NCI-H526 treated with DMSO at 0.1 percent for 48 hours (cell line): ENCODE data around the gene CHMP1B.

Experiments
- DNase-seq: peaks from one replicate; lab custom pipeline; 2025; lab: John Stamatoyannopoulos, UW

The CHMP1B gene, protein sequence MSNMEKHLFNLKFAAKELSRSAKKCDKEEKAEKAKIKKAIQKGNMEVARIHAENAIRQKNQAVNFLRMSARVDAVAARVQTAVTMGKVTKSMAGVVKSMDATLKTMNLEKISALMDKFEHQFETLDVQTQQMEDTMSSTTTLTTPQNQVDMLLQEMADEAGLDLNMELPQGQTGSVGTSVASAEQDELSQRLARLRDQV

DNA sequence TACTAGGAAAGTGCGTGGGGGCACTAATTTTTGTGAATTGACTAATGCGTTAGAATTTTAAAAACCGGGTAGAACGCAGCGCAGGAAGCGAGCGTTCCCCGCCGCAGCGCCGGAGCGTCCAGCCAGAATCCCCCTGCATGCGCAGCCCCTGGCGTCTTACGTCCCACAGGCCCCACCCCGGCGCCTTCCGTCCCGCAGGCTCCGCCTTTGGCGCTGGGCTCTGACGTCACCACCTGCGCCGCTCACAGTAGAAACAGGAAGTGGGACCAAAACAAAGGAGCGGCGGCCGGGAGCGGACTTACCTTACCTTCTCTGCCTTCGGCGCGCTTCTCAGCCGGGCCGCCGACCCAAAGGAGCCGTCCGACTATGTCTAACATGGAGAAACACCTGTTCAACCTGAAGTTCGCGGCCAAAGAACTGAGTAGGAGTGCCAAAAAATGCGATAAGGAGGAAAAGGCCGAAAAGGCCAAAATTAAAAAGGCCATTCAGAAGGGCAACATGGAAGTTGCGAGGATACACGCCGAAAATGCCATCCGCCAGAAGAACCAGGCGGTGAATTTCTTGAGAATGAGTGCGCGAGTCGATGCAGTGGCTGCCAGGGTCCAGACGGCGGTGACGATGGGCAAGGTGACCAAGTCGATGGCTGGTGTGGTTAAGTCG lies at the start of gene CHMP1B:
CHMP1B (plus strand) TSS at position 268 of the 660 bp plus-strand sequence; CDS start at position 367, 99 bp downstream.
- peak; percentile 72 for DNase-seq

DNA sequence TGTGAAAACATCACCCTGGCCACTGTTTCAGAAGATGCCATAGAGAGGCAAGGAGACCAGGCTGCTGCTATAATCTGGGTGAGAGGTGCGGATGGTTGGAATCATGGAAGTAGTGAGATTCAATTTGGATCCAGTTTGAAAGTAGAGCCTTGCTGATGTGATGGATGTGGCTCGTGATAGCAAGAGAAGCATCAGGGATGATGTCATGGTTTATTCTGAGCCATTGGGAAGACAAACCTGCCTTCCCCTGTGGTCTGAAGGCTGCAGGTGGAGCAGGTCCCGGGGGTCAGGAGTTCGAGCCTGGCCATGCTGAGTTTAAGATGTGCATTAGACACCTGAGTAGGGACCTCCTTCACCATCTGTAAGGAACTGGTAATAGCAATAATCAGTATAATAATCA lies 49.6 kb upstream of the CHMP1B start:
- DNase-seq = no peak

DNA sequence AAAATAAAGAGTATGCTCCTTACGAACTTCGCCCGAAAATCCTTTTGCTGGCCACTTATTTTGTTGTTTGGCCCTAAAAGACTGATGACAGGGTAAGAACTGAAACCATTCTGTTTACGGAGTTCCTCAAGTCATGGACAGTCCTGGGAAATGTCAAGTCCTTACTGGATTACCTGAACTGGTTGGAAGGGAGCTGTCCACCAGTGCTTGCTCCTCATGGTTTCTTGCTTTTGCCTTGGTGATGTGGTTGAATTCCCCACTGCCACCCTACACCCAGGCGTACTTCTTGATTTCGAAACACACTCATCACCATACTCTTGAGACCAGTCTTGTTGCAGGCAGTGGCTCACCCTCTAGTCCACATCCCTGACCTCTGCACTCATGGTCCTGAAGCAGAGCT lies 49.1 kb upstream of the CHMP1B start:
- DNase-seq = no peak

DNA sequence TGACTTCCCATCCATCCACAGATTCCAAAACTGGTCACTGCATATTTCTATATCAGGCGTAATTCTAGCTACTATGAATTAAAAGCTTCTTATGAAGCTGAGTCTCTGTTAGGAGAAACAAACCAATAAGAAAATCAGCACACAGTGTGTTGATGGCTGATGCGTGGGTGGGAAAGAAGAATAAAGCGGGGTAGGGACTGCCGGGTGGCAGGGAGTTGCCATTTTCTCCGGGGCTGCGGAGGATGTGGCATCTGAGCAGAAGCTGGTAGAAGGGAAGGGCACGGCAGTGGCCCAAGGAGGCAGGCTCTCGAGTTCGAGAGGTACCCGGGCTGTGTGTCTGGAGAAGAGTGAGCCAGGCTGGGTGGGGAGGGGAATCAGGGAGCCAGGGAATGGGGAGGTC lies 48.6 kb upstream of the CHMP1B start:
- DNase-seq = no peak

DNA sequence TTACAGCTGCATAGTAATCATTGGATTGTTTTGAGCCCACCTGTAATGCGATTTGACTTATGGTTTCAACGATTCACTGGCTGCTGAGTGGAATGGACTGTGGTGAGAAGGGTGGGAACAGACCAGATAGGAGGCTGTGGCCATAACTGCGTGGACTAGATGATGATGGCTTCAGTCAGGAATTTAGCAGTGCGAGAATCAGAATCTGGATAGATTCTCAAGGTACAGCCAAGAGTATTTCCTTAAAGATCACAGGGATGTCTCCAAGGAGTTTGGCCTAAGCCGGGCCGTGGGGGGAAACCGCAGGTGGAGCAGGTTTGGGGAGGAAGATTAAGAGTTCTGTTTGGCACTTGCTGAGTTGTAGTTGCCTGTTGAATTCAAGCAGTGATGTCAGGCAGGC lies 44.0 kb upstream of the CHMP1B start:
- DNase-seq = no peak

DNA sequence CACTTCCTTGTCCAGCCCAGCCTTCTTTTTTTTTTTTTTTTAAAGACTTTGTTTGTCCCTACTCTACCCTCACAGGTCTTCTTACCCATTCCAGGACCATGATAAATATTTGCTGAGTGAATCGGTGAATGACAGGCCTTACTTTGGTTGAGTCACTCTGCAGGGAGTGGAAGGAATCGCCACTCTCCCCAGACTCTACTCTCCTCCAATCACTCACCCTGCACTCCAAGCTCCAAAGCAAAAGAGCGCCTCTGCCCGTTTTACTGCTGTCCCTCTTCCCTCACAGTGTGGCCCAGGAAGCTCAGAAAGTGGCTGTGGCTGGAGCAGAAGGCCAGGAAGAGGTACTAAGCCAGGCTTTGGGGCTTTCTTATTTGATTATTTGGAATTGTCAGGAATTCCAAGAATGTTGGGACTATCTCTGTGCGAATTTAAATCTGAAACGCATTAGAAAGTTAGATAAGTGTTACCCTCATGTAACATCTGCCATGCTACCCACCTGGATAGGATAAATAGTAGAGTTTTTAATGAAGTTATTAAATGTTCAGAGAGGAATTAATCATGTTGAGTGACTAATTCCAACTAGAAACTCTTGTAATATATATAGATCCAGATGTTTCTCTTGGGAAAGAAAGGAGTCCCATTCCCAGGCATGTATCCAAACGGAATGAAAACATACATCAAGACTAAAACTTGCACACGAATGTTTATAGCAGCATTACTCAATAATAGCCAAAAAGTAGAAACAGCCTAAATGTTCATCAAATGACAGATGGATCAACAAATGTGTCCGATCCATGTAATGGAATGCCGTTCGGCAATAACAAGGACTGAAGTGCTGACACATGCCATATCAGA lies 43.0 kb upstream of the CHMP1B start:
- DNase-seq = no peak

DNA sequence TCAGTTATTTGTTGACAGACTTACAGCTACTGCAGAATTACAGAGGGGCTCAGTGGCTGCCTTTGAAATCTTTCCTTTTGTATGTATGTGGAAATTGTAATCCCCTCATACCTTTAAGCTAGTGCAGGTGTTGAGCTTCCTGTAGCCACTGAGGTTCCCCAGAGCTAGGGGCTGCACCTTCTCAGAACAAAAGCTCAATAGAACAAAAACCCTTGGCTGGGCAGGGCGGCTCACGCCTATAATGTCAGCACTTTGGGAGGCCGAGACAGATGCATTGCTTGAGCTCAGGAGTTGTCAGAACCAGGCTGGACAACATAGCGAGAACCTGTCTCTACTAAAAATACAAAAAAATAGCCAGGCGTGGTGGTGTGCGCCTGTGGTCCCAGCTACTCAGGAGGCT lies 41.3 kb upstream of the CHMP1B start:
- DNase-seq = no peak

DNA sequence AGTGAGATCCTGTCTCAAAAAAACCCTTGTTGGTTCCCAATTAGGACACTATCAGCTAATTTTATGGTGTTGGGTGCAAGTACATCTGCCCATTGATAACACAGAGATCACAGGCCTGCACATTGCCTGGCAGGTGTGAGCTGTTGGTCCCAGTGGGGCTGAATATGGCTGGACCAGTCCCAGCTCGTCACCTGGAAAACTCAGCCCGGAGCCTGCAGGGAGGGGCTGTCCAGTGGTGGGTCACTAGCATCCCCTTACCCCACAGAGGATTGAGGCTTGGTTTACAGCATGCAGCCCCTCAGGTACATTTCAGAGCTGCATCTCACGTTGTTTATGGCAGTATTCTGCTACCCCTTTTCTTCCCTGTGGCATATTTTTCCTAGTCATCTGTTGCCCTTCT lies 40.8 kb upstream of the CHMP1B start:
- no peak for DNase-seq

DNA sequence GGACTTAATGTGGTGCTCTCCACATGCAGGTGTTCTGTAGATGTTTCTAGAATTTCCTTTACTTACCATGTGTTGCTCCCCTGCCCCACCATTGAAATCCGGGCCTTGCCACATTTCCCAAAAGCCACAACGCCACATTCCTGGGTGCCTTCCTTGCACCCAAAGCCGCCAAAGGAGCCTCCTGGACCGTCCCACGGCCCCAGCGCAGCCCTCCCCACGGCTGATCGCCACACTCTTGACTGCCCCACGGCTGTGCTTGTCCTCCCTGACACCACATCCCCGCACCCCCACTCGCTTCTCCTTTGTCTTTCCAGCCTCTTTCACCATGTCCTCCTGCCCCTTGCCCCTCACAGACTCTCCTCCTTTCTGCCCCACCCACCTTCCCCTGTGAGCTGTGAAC lies 40.2 kb upstream of the CHMP1B start:
- DNase-seq = no peak

DNA sequence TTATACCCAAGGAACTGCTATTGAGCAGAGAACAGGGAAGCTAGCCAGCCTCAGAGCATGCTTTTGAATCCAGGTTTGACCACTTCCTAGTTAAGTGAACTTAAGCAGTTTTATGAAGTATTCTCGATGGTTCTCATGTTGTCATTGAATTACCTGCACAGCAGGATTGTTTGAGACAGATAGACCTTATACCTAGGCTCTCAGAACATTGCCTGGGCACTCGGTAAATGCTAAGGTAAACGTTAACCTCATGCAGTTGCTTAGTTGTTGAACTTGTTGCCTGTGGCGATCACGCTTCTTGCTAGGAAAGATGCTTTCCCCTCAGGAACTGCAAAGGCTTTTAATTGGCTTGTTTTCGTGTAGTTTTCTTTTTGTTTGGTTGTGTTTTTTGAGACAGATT lies 34.0 kb upstream of the CHMP1B start:
- no peak for DNase-seq

DNA sequence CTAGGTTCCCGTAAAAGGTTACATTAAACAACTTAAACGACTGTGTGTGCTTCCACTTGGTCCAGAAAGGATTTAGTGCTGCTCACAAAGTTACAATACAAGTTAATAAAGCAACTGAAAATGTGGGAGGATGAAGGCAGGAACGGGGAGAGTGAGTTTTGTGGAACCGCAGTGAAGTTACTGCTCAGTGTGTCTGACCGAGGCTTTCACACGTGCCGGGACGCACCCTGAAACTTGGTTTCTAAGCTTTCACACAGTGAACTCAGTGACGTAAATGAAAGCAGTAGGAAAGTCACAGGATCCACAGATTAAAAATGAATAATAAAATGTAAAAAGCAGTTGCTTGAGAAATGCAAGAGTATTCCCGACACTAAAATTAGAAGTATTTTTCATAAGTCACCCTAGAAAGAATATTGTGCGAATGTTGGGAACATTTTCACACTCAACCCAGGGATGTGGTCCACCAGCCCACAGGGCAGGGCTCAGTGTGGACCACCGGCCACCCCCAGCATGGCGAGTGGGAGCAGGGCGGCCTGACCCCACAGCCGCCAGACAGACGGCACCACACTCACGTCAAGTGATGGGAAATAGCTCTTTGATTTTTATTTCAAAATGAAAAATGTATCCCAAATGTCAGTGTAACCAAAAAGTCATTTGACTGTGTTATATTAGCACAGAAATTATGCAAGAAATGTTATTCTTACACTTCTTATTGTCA lies 32.6 kb upstream of the CHMP1B start:
- DNase-seq = no peak

DNA sequence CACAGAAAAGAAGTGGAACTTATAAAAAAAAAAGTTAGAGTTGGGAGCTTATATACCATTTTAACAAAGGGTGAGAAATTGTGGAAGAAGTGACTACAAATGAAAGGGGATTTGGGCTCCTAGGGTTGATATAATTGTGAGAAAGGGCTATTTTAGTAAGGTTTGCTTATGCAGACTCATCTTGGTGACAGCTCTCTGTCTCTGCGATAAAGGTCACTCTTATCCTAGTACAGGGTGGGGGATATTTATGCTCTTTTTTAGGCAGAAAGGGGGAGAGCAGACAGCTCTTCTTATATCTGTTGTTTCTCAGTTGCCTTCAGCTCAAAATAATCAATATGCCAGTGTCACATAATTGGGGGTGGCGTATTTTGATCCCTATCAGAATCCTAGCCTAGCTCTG lies 31.3 kb upstream of the CHMP1B start:
- no peak for DNase-seq

DNA sequence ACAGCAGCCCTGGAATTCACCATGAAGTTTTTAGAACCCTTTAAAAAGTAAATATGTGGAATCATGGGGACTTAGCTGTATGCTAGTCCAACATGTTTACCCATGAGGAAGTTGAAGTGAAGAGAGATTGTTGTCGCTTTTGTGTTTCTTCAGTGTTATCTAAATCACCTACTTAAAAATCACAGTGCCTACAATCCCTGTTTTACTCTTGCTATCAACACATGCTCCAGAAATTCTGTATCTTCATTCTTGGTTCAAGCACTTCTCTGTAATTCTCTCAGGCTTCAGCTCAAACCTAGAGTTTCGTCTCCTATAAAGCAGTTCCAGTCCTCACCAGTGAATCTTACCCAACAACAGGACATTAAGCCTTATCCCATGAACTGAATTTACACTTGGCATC lies 30.5 kb upstream of the CHMP1B start:
- no peak for DNase-seq

DNA sequence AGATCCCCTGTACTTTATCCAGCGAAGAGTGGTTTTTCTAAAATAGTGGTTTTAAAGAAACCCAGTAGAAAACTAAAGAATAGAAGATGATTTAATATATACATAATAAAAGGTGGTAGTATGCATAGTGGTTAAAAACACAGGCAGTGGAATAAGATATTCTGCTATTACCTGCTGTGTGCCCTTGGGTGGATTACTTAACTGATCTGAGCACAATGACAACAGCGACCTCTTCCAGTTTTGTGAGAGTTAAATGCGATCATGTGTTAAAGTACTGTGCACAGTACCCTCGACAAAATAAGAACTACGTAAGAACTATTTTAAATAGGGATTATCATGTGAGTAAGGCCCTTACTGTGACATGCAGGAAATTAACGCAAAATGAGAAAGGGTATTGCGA lies 30.0 kb upstream of the CHMP1B start:
- no peak for DNase-seq

DNA sequence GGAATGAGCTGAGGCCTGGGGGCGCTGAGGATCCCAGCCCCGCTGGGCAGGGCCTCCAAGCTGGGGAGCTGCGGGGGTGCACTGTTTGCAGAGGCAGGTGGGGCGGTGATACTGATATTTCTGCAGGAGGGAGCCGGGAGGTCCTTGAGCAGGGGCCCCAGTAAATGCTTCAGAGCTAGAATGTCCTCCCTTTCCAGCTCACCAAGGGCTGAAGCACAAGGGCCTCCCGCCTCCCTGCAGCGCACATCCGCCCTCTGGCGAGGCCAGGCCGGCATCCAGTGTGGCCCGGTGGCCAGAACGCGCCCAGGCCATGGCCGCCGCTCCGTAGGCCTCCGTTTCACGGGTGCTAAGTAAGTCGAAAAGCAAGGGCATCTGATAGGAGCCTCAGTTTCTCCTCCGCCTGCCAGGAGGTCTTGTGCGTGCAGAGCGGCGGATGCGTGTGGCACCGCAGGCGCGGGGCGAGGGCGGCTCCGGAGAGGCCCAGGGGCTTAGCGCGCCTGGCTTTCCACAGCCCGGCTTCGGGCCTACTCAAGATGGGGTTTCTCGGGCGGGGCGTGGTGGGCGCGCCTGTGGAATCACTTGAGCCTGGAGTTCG lies 29.5 kb upstream of the CHMP1B start:
- no peak for DNase-seq

DNA sequence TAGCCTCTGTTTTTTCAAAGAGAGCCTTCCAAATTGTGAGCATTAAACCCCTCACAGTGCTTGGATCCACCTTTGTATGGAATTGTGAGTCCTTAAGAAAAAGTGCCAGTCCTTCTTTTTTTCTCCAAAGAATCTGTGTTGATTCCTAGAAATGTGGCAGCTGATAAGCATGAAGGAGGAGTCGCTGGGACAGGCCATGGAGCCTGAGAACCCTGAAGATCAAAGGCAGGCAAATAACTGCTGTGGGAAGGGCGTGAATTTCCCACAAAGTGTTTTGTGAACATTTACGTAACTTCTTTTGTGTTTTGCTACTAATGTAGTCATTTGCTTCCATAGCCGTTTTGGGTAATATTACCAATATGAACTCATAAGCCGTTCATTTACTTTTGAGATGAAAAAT lies 27.7 kb upstream of the CHMP1B start:
- DNase-seq = no peak

DNA sequence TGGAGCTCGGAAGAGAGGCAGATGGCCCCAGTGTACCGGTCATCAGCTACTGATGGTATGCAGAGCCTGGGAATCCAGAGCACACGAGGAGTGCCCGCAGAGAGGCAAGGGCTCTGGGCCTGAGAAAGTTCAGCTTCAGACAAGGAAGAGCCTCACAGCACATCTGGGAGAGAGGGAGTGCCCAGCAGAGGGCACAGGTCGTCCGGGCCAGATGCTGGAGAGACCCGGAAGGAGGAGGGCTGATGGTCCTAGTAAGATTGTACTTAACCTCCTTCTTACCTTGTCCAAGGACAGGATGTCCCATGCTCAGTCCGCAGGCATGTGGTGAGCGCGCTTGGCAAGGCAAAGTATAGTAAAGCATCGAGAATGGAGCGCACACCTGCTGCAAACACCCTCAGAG lies 24.4 kb upstream of the CHMP1B start:
- DNase-seq = no peak

DNA sequence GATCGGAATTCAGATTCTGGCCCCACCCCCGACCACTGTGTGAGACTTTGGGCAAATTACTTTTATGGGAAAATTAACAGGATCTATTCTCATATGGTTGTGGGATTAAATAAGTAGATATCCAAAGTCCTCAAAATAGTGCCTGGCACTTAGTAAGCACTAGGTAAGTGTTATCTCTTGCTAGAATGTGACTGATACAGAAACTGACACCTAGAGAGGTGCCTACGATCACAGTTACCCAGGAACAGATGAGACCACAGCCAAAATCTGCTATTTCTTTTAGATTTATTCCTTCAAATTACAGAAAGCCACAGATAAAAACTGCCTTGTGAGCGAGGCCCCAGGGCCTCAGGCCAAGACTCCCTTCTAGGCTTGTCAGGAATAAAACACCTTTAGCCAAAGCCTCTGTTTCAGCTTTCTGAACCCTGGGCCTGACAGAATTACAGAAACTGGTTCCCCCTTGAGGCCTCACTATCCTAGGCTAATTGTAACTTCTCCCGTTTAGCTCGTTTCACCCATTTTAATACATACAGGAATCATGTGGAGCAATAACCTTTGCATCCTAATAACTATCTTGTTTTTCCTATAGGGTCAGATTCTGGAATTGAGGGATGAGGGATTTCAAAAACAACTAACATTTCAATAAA lies 22.3 kb upstream of the CHMP1B start:
- DNase-seq = no peak

DNA sequence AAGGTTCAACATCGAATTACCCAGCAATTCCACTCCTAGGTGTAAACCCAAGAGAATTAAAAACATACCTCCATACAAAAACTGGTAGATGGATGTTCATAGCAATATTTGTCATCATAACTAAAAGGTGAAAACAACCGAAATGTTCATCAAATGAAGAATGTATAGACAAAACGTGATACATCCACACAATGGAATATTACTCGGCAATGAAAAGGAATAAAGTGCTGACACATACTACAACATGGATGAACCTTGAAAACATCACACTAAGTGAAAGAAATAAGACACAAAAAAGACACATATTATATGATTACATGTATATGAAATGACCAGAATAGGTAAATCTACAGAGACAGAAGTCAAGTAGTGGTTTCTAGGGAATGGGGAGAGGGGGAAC lies 20.6 kb upstream of the CHMP1B start:
- DNase-seq = no peak

DNA sequence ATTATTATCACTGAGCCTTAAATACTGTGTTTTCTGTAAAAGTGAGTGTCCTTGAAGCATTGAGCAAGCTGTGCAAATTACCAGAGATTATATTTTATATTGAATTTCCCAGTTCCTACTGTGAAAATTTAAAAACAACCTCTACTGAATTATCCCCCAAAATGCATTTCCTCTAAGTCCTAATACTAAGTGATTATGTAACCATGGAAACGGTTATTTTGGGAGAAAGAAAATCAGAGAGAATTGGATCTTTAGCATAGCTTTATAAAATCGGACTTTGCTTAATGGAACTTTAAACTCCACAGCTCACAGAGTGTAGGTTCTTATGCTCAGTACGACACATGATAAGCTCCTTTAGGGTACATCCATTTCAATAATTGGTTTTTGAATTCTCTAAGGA lies 19.3 kb upstream of the CHMP1B start:
- DNase-seq = no peak

DNA sequence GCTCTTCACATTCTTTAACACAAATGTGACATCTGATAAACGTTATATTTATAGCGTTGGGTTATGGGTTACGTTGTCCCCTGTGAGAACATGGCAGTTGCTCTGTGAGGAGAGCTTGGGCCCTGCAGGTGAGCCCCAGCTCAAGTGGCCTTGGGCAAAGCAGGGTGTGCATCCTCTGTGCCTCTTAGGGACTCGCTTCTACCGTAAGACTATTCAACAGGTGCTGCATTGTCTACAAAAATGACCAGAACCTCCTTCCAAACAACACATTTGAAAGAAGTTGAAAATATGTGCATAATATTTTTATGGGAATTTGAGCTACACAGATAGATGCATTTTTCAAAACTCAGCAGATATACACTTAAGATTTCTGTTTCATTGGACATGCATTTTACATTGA lies 16.4 kb upstream of the CHMP1B start:
- DNase-seq = no peak

DNA sequence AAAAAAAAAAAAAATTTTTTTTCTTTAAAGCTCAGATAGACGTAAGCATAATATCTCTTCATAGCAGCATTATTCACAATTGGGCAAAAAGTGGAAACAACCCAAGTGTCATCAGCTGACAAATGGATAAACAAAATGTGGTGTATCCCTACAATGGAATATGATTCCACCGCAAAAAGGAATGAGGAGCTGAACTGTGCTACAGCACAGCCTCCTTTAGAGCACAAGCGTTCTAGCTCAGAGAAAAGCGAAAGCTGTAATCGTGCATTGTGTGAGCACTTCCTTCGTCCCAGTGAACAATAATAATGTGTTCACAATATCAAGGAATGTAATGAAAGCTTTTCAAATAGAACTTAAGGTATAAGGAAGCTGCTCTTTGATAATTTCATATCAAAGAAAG lies 11.7 kb upstream of the CHMP1B start:
- no peak for DNase-seq
